Measurements from ENCODE around the gene POLE3. TPM values are rescaled to one million over a fixed set of nuclear protein-coding genes. Genes with fewer than 3 reads are reported as not detected.

Gene POLE3
- total and polyA plus RNA-seq, 9 of the 15 experiments (the other 6 are each of a cell fraction or from before 2014, with no cell fraction given) = 52.6 to 179 (median 110) TPM

DNA sequence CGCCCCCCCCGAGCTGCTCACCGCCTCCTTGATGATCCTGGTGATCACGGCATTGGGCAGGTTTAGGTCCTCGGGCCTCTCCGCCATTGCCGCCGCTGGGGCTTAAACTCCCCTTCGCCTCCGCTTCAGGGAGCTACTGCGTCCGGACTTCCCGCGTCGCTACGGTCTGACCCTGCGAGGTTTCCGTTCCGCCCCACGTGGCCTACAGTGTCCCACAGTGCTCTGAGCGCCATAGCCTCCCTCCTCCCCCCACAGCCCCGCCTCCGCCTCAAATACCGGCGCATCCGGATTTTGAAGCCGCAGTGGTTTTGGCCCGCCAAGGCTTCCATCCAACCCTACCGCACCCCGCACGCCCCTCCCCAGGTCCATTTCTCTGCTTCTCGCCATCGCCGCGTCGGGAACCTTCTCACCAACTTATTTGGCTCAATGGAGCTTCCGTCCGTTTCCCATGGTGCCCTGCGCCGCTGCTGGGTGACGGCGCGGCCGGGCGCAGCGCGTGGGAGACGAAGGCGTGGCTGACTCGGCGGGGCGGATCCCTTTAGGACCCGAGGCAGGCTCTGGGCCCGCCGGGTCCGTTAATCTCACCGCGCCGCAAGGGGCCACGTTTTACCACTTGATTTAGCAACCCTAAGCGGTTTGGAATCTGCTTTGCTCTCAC, at the start of gene POLE3, which contains the start of gene C9orf43 (continued):
- TF ChIP-seq, protein P1, sequence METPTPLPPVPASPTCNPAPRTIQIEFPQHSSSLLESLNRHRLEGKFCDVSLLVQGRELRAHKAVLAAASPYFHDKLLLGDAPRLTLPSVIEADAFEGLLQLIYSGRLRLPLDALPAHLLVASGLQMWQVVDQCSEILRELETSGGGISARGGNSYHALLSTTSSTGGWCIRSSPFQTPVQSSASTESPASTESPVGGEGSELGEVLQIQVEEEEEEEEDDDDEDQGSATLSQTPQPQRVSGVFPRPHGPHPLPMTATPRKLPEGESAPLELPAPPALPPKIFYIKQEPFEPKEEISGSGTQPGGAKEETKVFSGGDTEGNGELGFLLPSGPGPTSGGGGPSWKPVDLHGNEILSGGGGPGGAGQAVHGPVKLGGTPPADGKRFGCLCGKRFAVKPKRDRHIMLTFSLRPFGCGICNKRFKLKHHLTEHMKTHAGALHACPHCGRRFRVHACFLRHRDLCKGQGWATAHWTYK (CRISPR knock-in tag; IDR thresholded peaks at IDR 0.05) = no peak
- TF ChIP-seq PCBP1 (IDR thresholded peaks at IDR 0.05; ENCODE audit: low read depth, low read length, poor library complexity, severe bottlenecking) (no peak), PCBP2 (IDR thresholded peaks at IDR 0.05; ENCODE audit: low read depth, low read length, poor library complexity, severe bottlenecking) (no peak), TFAM (CRISPR knock-in tag; conservative IDR thresholded peaks at IDR 0.05) (no peak), CEBPG (CRISPR knock-in tag; IDR thresholded peaks at IDR 0.05) (peak; percentile 59; the same call in 1 of the 2 replicates), CEBPG (tag; conservative IDR thresholded peaks at IDR 0.05 in 1 of 2, IDR thresholded peaks at IDR 0.05 in 1 of 2) (no peak), ZBTB7A (IDR thresholded peaks at IDR 0.05; ENCODE audit: borderline replicate concordance, control insufficient read depth, low read depth, low read length) (peak; percentile 41; the same call in 1 of the 2 replicates), ZKSCAN3 (CRISPR knock-in tag; IDR thresholded peaks at IDR 0.05) (no peak), CEBPB (tag; IDR thresholded peaks at IDR 0.05) (peak; percentile 90), CREM (IDR thresholded peaks at IDR 0.05; ENCODE audit: low read depth) (peak; percentile 84), BRF1 (IDR thresholded peaks at IDR 0.05; ENCODE audit: borderline replicate concordance, extremely low read depth, insufficient read length) (no peak)
- TF ChIP-seq, protein P2, sequence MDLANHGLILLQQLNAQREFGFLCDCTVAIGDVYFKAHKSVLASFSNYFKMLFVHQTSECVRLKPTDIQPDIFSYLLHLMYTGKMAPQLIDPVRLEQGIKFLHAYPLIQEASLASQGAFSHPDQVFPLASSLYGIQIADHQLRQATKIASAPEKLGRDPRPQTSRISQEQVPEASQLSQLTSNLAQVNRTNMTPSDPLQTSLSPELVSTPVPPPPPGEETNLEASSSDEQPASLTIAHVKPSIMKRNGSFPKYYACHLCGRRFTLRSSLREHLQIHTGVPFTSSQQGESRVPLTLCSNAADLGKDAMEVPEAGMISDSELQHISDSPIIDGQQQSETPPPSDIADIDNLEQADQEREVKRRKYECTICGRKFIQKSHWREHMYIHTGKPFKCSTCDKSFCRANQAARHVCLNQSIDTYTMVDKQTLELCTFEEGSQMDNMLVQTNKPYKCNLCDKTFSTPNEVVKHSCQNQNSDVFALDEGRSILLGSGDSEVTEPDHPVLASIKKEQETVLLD (IDR thresholded peaks at IDR 0.05) = peak; percentile 76
- TF ChIP-seq, protein P3, sequence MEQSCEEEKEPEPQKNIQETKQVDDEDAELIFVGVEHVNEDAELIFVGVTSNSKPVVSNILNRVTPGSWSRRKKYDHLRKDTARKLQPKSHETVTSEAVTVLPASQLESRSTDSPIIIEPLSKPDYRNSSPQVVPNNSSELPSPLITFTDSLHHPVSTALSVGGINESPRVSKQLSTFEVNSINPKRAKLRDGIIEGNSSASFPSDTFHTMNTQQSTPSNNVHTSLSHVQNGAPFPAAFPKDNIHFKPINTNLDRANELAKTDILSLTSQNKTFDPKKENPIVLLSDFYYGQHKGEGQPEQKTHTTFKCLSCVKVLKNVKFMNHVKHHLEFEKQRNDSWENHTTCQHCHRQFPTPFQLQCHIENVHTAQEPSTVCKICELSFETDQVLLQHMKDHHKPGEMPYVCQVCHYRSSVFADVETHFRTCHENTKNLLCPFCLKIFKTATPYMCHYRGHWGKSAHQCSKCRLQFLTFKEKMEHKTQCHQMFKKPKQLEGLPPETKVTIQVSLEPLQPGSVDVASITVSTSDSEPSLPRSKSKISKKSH (CRISPR knock-in tag; IDR thresholded peaks at IDR 0.05) = no peak
